CD4-positive, alpha-beta T cell treated with Interleukin-10 for 1 hour (primary cell): ENCODE measurements around the gene CDK2.
"Not testable (repeated sequence)": the region's sequence is repeated elsewhere in the genome, so short reads cannot be mapped to it uniquely, and the experiment has no call there.

Source experiments
- DNase-seq: peaks from one replicate; pipeline ENCODE4 v3.0.0-alpha.2; 2020

CDK2 gene

GRCh38 chr12:55982319-55982936 lies 15.8 kb downstream of the CDK2 start:
- no peak for DNase-seq

- DNase-seq = no peak
These were observed 16.7 kb downstream of the CDK2 start for GRCh38 chr12:55983232-55983842.

GRCh38 chr12:55984861-55985260 lies 18.2 kb downstream of the CDK2 start:
- DNase-seq = no peak

- no peak for DNase-seq
These were observed 18.7 kb downstream of the CDK2 start for GRCh38 chr12:55985341-55985740.

GRCh38 chr12:55985976-55986375 lies 19.3 kb downstream of the CDK2 start:
- DNase-seq = not testable (repeated sequence)

GRCh38 chr12:55991110-55991509 lies 24.5 kb downstream of the CDK2 start:
- DNase-seq = no peak

- no peak for DNase-seq
These were observed 26.7 kb downstream of the CDK2 start for GRCh38 chr12:55993230-55993853.

- DNase-seq = no peak
These were observed 28.7 kb downstream of the CDK2 start for GRCh38 chr12:55995366-55995765.

- peak; percentile 85 for DNase-seq
These were observed 29.6 kb downstream of the CDK2 start for GRCh38 chr12:55996201-55996714.

GRCh38 chr12:55996715-55997534 lies 30.3 kb downstream of the CDK2 start, which contains the start of gene SUOX:
Gene SUOX (plus strand): TSS chr12:55997276. CDS start chr12:56002222, 4,946 bp downstream.
- peak; percentile 45 for DNase-seq

- DNase-seq = no peak
These were observed 30.9 kb downstream of the CDK2 start for GRCh38 chr12:55997535-55997859.

GRCh38 chr12:55999522-55999921 lies 32.9 kb downstream of the CDK2 start:
- peak; percentile 19 for DNase-seq

GRCh38 chr12:55999999-56000540 lies 33.4 kb downstream of the CDK2 start:
- DNase-seq = not testable (repeated sequence)

- no peak for DNase-seq
These were observed 35.0 kb downstream of the CDK2 start for GRCh38 chr12:56001487-56002100.

GRCh38 chr12:56003376-56003775 lies 36.7 kb downstream of the CDK2 start:
- DNase-seq = not testable (repeated sequence)

GRCh38 chr12:56004211-56004610 lies 37.6 kb downstream of the CDK2 start:
- DNase-seq = no peak

GRCh38 chr12:56007564-56008559 lies 41.2 kb downstream of the CDK2 start:
- DNase-seq = peak; percentile 71

- DNase-seq = no peak
These were observed 43.5 kb downstream of the CDK2 start for GRCh38 chr12:56010111-56010570.

GRCh38 chr12:56011509-56012090 lies 45.0 kb downstream of the CDK2 start:
- no peak for DNase-seq

- no peak for DNase-seq
These were observed 46.9 kb downstream of the CDK2 start for GRCh38 chr12:56013482-56013881.

GRCh38 chr12:56014205-56014604 lies 47.6 kb downstream of the CDK2 start:
- DNase-seq = no peak
